ENCODE results near the gene HDAC4. TPM values are rescaled to one million over a fixed set of nuclear protein-coding genes. Genes with fewer than 3 reads are reported as not detected.

HDAC4 gene
- total RNA-seq, 1 experiment from 2014 or later: 10.9 TPM

GRCh38 chr2:239297142-239298004, 103.4 kb downstream of the HDAC4 start:
- no peak for DNase-seq (ENCODE audit: low spot score)

DNA sequence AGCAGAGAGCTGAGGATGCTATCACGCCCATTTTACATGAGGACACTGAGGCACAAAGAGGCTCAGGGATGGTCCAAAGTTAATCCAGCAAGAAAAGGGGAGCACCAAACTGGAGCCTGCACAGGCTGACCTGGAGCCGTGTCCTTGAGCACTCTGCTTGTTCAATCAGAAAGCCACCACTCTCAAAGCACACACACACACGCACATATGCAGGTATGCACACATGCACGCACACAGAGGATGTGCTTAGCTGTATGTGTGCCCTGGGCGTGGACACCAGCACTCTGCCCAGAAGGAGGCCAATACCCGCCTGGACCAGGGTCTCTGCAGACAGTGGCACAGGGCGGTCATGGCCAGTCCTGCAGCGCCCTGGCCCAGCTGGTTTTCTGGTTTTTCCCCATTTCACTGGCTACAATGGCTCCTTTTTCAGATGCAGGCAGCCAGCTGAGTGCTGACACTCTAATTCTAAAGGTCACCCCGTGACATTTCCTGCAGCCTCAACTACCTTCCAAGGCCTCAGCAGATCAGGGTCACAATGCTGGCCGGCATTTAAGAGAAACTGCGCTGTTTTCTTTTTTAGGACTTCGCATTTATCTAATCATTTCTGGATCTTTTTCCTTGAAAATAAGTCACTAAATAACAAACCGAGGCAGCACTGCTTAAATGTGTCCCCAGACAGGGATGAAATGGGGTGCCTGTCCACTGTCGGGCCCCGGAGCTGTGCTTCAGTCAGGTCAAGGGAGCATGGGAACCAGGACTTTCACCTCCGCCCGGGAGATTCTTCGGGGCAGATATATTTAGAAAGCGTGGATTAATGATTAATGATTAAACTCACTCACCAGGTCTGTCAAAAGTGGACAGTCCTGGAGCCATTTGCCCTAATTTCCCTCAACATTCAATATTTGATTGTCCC, 104.5 kb downstream of the HDAC4 start:
- no peak for DNase-seq (ENCODE audit: low spot score)

- DNase-seq (ENCODE audit: low spot score): no peak
Observed at GRCh38 chr2:239295377-239296019, 105.3 kb downstream of the HDAC4 start.

GRCh38 chr2:239294571-239295054, 106.2 kb downstream of the HDAC4 start:
- DNase-seq (ENCODE audit: low spot score): no peak

- no peak for DNase-seq (ENCODE audit: low spot score)
Observed at GRCh38 chr2:239293775-239294430, 106.9 kb downstream of the HDAC4 start.

DNA sequence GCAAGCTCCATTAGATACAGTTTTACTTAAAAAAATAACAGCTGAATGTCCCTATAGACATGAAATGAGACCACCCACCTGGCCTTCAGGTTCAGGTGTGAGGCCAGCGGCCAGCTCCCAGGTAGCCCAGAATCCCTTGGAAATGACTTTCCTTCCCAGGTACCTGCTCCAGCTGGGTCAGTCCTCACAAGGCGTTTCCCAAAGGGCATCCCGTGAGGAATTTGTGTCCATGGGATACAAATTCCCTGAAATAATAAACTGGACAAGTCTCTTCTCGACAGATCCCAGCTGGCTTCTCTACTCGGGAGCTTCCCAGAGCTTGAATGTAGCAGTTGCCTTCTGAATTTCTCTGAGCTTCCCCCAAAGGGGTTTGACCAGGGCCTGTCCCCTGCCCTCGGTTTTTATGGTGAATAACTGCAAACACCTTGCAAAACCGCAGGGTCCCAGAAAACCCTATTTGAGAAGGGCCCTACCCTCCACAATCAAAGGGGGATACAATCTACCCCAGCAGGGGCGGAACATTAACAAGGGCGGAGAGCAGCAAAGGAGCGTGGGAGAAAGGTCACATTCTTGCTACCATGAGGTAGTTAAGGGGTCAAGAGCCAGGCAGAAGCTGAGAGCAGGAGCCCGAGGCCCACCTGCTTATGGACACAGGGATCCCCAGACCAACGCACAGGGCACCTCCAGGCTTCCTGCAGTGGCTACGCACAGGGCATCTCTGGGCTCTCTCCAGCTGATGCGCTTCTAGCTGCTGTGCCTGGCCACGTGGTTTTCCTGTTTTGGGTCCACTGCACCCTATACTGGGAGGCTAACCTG, 107.7 kb downstream of the HDAC4 start:
- DNase-seq (ENCODE audit: low spot score): no peak

DNA sequence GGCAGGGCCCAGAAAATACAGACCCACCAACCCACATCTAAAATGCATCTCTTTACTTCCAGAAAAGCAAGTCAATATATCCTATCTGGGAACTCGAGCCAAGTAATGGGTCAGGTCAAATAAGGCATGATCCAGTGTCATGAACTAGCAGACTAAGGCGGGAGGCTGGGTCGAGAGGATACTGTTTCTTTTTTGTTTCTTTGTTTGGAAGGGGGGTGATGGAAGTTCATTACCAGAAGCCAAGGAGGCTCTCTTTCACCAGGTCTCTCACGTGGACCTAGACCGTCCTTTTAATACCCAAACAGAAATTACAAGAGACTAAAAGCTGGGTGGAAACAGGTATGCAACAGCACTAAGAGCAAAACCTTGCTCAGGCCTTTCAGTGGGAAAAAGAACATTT, 108.3 kb downstream of the HDAC4 start:
- no peak for DNase-seq (ENCODE audit: low spot score)

GRCh38 chr2:239291475-239292350, 109.1 kb downstream of the HDAC4 start:
- no peak for DNase-seq (ENCODE audit: low spot score)

DNA sequence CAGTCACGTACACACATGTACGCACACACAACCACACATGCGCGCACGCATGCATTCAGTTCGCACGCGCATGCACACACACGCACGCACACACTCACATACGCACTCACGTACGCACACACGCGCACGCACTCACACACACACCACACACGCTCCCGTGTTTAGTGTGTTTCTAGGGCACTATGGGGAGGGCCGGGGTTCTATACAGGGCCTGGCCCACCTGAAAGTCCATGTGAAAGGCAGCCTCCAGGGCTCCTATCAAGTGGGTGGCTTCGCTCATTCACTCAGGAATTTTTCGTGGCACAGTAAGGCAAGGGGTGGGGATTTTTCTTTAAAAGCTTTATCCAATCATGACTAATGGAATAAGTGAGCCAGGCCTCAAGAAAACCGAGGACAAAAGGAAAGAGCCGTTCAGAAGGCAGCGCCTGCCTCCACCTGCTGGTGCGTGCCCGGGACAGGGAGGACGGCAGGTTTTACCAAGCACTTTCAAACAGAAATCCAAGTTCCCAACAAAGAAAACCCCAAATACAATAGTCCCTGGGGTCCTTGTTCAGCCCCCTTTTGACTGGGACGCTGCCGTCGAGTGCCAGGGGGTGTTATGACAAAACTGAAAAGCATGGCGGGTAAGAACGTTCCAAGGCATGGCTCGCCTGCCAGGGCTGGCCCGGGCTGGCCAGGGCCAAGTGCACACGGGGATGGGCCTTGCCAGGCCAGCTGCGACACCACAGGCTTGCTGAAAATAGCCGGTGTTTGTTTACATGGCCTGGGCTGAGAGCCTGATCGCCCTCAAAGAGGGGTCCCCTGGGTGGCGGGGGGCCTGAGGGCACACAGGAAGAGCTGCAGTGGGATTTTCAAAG, 110.0 kb downstream of the HDAC4 start:
- DNase-seq (ENCODE audit: low spot score): no peak

GRCh38 chr2:239289545-239289944, 111.3 kb downstream of the HDAC4 start:
- DNase-seq (ENCODE audit: low spot score): no peak

DNA sequence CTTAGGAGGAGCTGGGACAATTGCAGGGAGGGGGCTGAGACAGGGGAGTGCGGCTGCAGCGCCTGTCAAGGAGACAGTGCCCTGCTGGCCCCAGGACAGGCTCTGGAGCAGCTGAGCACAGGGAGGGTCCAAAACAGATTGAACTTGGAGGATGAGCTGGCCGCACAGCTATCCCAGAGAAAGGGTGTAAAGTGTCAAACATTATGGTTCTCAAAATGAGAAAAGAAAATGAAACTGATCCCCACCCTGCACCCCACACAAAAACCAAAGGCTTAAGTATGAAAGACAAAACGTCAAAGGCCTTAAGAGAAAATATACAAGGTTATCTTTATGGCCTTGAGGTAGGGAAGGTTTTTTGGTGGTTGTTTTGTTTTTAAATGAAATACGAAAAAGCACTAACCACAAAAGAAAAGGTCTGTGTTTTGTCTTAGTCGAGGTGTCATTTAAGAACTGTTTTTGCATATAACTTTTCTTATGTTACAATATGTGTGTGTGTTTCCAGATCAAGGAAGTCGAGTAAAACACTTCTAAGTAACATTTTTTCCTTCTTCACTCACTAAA, 111.8 kb downstream of the HDAC4 start:
- DNase-seq (ENCODE audit: low spot score): no peak

DNA sequence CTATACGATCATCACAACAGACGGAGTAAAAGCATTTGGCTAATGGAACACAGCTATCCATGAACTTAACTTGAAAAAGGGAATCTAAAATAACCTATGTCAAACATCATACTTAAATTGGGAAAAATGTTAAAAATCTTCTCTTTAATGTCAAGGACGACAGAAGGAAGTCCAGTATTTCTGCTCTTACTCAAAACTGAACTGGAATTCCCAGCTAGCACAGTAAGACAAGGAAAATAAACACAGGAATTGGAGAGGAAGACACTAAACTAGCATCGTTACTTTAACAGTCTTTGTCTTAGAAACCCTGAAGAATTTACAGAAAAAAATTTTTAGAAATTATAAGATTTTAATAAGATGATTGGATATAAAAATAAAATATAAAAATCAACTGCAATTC, 112.6 kb downstream of the HDAC4 start:
- DNase-seq (ENCODE audit: low spot score): no peak

- no peak for DNase-seq (ENCODE audit: low spot score)
Observed at GRCh38 chr2:239287461-239287860, 113.4 kb downstream of the HDAC4 start.

- no peak for DNase-seq (ENCODE audit: low spot score)
Observed at GRCh38 chr2:239286901-239287300, 113.9 kb downstream of the HDAC4 start.

DNA sequence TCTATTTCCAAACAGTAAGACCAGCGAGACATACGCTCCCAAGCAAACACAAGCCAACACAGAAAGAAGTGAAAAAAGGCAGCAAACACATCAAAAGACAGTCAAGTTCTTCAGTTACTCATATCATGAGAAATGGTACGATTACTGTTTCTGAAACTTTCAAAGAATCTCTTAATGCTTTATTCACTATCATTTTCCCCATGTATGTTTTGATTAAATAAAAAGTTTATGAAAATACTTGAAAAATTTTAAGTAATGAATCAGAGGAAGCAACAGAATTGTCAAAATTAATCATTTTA, 114.9 kb downstream of the HDAC4 start:
- no peak for DNase-seq (ENCODE audit: low spot score)

DNA sequence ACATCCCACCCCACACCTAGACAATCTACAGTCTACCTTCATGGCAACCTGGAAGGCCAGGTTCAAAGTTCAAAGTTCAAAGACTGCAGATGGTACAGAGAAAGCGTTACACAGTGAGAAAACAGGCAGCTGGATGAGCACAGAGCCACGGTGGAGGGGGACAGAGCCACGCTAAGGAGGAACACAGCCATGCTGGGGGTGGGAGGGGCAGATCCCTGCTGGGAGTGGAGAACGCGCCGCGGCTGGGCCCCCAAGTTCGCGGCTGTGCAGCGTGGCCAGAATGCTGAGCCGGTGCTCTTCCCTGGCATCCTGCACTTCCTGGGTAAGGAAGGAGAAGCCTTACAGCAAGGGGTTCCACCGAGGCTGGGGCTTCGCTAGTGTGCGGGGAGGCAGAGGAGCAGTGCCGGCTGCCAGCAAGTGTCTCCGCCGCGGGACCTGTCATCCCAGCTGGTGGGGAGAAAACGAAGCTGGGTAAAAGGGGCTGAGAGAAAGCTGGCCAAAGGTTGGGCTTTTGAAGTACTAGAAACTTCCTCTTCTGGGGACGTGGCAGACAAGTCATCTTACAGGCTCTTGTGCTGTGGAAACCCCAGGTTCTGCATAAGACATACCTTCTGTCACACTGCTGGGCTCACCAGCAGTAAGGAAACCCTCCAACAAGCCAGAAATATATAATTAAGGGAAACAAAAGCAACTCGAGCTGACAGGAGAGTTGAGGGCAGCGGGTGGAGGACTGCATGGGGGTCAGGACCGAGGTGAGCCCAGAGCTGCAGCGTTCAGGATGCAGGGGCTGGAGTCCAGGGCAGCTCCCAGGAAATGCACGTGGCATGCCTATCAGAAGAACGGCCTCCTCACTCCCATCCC, 115.5 kb downstream of the HDAC4 start:
- no peak for DNase-seq (ENCODE audit: low spot score)

DNA sequence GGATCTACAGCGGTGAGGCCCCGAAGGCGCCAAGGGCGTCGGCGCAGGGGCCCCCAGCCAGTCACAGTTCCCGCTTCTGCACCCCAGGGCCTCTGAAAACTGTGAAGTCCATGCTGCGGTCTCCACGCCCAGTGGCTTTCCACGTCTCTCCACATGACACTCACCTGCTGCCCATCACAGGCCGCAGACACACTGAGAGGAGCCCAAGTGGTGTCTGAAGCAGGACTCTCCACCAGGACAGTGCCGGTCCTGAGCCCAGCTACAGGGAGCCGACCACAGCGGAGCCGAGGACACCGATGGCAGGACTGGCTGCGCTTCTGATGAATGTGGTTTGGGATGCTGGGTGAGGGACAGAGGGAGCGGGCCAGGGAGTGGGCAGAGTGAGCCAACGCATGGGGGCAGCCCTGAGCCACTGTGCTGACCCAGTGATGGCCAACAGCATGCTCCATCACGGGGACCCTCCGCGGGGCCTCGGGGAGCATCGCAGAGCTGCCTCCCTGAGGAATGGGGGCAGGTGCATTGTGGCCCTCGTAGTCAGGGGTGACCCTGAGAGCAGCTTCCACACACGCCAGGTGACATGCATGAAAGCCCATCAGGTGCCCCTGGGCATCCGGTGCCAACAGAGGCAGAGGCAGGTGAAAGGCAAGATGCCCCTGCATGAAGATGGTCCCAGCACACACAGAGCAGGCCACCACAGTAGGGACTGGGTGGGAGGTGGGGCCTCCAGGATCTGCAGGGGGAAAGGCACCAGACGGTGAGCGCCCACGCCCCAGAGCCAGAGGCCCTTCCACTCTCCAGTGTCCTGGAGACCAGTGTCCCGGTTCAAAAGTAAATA, 116.6 kb downstream of the HDAC4 start:
- no peak for DNase-seq (ENCODE audit: low spot score)

Data from A172 (cell line).